Thoracic aorta endothelial cell (primary cell): ENCODE results near the gene PDCL3. TPM values are rescaled to one million over a fixed set of nuclear protein-coding genes. Genes with fewer than 3 reads are reported as not detected.

Experiments used
- small RNA-seq: library from RNA; depleted of rRNA; stranded (forward); fragments of <200 nt; gene quantifications from one replicate; pipeline ENCODE3, GENCODE V24; 2012
- total RNA-seq: library from RNA; depleted of rRNA; stranded (reverse); fragments of >200 nt; gene quantifications from 2 replicates; pipeline ENCODE4 v1.2.3, GENCODE V29; 2012

PDCL3 gene
- total RNA-seq: 20.7 and 27.9 TPM in 2 replicates

GRCh38 chr2:100562613-100563406 is at the start of gene PDCL3:
TSS of gene PDCL3 (plus strand) at chr2:100562993. CDS start at chr2:100563068, 75 bp downstream.

Small RNA genes lying within 50 kb of the gene (small RNA-seq; reads per million reads assigned to genes)
- gene HMGN2P22: not detected

Other genes starting within 250 kb of the PDCL3 start
- under 0.01 TPM in 1 of 2 replicates, not detected in the other for gene LONRF2, start 240.5 kb upstream of the PDCL3 start, total RNA-seq
- gene CHST10, start 145.3 kb upstream of the PDCL3 start, total RNA-seq: 14.2 and 17.7 TPM in 2 replicates
- gene NMS, start 92.5 kb upstream of the PDCL3 start, total RNA-seq: not detected in 2 replicates